GM18505 (cell line): Measurements from ENCODE around the gene WDR76.

Experiments
- ATAC-seq: cut with Tn5 transposase; IDR thresholded peaks from one replicate; pipeline ENCODE4 v1.9.1; 2021; ENCODE audit not compliant: unreplicated experiment
- POLR2A ChIP-seq: IDR thresholded peaks from 4 replicates; pipeline ENCODE4 v1.6.1; 2011; ENCODE audit warnings: borderline replicate concordance; ENCODE audit not compliant: insufficient read depth, insufficient read length; ENCODE audit errors: extremely low read depth

The WDR76 gene

DNA sequence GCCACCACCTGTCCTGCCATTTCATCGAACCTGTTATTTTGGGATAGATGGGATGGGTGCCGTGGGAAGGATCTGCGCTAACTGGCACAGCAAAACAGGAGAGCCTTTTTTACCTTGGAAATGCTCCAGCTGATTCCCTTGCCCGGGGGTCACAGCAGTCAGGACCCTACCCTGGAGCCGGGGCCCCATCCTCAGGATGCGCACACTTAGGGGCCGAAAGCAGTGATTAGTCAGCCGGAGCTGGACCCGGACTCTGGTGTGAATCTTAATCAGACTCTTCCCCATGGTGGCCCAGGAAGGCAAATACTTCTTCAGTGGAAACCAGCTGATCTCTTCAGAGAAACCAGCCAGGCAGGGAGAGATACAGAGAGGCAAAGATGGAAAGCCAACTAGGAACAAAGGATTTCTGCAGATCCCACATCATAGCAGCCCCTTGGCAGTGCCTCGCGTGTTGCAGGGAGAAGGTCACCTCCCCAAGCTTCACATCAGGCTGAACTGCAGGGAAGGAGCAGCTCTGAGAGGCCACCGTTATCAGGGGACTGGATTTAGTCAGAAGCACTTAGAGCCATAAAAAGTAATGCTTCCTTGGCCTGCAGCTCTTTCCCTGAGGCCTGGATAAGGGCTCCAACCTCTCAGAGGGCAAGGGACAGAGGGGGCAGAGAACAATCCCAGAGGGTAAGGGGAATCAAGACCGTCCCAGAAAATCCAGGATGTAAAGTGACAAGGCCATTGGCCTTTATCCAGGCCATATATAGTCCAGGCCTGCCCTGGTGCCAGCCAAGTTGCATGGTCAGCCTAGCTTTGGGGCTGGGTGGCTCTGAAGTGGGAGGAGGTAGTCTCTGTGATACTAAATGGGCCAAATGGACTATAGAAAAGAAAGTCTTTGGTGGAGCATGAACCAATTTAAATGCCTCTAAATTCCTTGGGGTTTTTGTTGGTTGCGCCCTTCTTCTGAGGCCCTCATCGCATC, 52.9 kb downstream of the WDR76 start:
- TF ChIP-seq POLR2A: no peak

DNA sequence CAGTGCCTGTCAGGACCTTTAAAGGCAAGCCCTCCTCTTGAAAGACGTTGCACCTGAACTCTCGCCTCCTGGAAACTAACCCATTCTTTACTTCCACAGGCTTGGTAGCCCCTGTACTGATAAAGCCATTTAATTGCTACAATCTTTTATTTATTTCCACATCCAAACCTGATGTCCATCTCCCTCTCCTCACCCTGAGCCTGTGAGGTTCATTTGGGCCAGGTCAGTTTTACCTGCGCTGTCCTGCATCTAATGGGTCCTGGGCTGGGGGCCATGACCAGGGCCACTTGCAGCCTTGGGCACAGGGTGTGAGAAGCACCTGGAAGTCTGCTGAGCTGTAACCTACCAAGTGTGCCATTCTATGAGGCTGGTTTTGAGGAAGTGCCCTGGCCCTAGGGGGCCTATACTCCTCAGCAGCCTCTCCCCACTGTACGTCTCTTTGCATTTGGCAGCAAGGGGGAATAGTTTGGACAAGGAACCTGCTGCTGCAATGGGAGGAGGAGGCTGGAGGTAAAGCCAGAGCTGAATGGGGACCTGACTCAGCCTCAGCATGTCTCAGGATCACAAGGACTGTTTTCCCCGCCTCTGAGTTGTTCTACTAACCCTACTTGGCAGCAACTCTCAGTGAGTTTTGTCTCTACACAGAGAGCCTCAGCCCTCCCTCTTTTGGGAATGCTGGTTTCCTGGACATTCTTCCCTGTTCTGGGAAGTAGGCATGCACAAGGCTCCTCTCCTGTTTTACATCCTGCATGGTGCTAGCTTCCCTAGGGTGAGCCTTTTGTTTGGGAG, 53.8 kb downstream of the WDR76 start:
- no peak for TF ChIP-seq POLR2A
- ATAC-seq: no peak

More for the DNA sequence above, 52.9 kb downstream of the WDR76 start:
- no peak for ATAC-seq

GRCh38 chr15:43881245-43881644, 54.4 kb downstream of the WDR76 start:
- ATAC-seq: no peak
- TF ChIP-seq POLR2A: no peak

DNA sequence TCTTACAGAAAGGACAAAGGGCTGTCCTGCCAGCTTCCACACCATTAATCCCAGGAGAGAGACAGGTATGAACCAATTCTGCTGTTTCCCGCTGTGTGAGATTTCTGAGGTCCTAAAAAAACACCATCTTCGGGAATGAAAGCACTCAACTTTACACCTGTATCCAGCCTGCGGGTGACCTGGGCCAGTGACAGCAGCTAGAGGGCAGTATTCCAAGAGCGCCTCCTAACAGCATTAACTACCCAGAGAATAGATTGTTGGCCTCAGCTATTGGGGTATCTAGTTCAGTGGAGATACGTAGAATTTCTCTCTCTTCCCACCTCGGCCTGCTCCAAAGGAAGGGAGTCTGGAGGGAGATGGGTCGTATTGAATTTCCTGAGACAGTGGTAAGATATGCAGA, 55.1 kb downstream of the WDR76 start:
- no peak for ATAC-seq

DNA sequence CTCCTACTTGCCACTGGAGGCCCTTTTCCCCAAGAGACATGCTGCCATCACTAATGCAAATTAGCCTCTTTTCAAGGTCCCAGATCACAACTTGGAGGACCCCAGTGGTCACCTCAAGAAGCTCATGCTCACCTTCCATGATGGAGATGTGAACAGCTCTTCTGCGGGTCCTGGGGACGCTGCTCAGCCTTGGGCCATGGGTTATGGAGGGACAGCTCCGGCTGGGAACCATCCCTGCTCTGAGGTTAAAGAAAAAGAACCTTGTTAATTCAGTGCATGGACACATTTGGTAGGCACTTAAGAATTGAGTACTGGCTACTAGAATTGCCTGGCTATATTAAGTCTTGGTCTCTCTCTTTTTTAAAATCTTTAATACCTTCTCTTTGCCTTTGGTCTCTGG, 56.8 kb downstream of the WDR76 start:
- ATAC-seq: no peak
- no peak for TF ChIP-seq POLR2A

More for the DNA sequence above, 55.1 kb downstream of the WDR76 start:
- TF ChIP-seq POLR2A: no peak

DNA sequence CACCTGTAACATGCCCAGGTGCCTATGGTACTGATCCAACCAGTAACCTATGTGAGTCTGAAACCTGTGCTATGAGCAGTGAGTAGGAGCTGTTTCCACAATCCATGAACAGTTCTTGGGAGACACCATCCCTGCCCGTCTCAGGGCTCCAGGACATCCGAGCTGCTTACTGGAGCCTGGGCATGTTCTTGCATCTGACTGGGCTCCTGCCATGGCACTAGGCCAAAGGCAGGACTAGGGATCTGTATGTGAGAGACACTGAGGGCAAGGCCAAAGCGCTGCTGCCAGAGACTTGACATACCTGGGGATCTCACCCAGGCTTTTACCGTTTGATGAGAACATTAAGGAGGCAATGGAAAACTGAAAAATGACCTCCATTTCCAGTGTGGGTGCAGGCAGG, 59.8 kb downstream of the WDR76 start:
- TF ChIP-seq POLR2A: no peak
- ATAC-seq: no peak

DNA sequence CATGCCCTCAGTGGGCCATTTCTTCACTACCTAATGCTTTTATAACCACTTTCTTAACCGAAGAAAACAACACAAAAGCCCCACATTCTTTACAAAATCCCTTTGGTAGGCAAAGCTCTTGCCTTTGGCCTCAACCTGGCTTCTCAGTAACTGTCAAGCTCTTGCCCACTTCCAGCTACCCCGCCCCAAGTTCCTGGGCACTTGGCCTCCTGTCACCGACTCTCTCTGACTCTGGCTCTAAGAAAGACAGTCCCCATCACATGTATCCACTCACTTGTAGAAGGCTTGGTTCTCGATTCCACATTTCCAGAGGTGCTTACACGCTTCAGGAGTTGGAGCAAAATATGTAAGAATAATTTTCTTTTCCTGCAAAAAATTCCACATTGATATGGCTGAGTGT, 61.1 kb downstream of the WDR76 start:
- TF ChIP-seq POLR2A: no peak
- no peak for ATAC-seq

- ATAC-seq: no peak
- TF ChIP-seq POLR2A: no peak
These were observed 62.2 kb downstream of the WDR76 start for GRCh38 chr15:43889042-43889441.

DNA sequence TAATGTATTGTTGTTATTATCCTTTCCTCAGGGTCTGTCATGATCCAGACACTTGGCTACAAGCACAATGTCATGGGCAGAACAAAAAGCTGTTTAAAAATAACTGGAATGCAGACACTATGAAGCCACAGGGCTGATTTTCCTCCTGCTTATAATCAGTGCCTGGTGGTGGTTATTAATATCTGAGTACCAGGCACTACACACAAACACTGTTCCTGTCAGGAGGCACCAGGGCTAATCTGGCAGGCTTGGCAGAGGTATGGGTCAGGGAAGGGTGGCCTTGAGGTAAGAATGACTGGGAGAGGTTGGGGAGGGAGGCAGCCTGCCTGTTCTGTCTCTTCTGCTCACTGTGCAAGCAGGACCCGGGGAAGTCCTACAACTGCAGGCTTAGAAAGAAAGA, 67.2 kb downstream of the WDR76 start:
- no peak for ATAC-seq

GRCh38 chr15:43895586-43895985, 68.8 kb downstream of the WDR76 start:
- TF ChIP-seq POLR2A: no peak
- ATAC-seq: no peak

More for the DNA sequence above, 67.2 kb downstream of the WDR76 start:
- no peak for TF ChIP-seq POLR2A

GRCh38 chr15:43896543-43896942, 69.7 kb downstream of the WDR76 start:
- no peak for ATAC-seq
- TF ChIP-seq POLR2A: no peak

DNA sequence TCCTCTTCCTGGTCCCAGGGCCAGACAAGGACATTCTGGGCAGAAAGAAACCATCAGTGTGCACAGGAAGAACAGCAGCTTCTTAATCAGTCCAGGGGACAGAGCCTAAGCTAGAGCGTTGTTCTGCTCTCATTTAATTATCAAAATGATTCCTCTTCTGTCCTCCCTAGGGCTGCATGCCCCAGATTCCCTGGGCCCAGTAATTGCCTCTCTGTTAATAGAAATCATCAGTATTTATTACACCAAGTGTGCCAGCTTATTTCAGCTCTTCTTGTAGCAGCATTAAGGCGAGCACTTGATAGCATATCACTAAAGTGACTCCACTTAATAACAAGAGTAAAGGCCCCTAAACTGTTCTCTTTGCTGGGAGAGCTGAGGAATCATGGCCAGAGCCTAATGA, 72.1 kb downstream of the WDR76 start:
- ATAC-seq: no peak
- TF ChIP-seq POLR2A: no peak

DNA sequence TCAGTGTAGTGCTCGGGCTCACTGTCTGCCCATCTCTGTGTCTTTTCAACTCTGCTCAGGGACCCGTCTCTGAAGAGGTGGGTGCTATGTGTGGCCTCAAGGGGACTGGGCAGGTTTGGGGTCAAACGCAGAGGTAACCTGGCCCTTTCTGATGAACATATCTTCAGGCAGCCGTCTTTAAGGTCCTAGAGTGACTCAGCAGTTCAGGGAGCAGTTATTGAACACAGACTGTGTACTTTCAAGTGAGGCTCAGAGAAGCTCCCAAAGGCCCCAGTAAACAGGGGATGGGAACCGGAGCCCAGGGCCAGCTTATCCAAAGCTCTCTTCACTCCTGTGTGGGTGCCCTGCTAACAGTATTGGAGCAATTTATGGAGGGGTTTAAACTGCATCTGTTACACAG, 73.1 kb downstream of the WDR76 start:
- ATAC-seq: no peak

More for the DNA sequence above, 73.1 kb downstream of the WDR76 start:
- TF ChIP-seq POLR2A: no peak
